ENCODE results near the gene TICAM1.
"Not testable (repeated sequence)": the region's sequence is repeated elsewhere in the genome, so short reads cannot be mapped to it uniquely, and the experiment has no call there.

The TICAM1 gene

GRCh38 chr19:4805140-4805539 lies 26.4 kb downstream of the TICAM1 start:
- H3K27me3 ChIP-seq (ENCODE audit: low read depth); H3K36me3 ChIP-seq (replicated peaks); DNase-seq (ENCODE audit: low spot score in 2 of 2); H3K4me1 ChIP-seq; H3K9me3 ChIP-seq; H3K4me3 ChIP-seq: not testable (repeated sequence)
- in situ Hi-C loops (cut with MboI; ENCODE audit: low sequenced_read_pairs), result loop anchor here (5.0 to 10.0 kb wide), 2 partner anchors 227 to 230 kb away; no protein-coding TSS in a partner anchor

GRCh38 chr19:4803736-4804695 lies 27.5 kb downstream of the TICAM1 start:
- no peaks in the 10 kb centered on the region for H3K27me3 ChIP-seq (ENCODE audit: low read depth)
- no peak overlapping the region for H3K4me3 ChIP-seq
- H3K9me3 ChIP-seq, result no peaks in the 10 kb centered on the region
- no peaks in the 10 kb centered on the region for H3K36me3 ChIP-seq (replicated peaks)
- DNase-seq (ENCODE audit: low spot score in 2 of 2), result peak; percentile 58 to 87
- no peaks in the 10 kb centered on the region for H3K4me1 ChIP-seq
- in situ Hi-C loops (cut with MboI; ENCODE audit: low sequenced_read_pairs), result loop anchor here (10.0 kb wide), 1 partner anchor 229 kb away; no protein-coding TSS in a partner anchor

GRCh38 chr19:4802711-4803110 lies 28.8 kb downstream of the TICAM1 start:
- no peaks in the 10 kb centered on the region for H3K4me1 ChIP-seq
- in situ Hi-C loops (cut with MboI; ENCODE audit: low sequenced_read_pairs), result loop anchor here (10.0 kb wide), 1 partner anchor 228 kb away; no protein-coding TSS in a partner anchor
- H3K4me3 ChIP-seq, result no peak overlapping the region
- no peaks in the 10 kb centered on the region for H3K36me3 ChIP-seq (replicated peaks)
- H3K9me3 ChIP-seq, result no peaks in the 10 kb centered on the region
- H3K27me3 ChIP-seq (ENCODE audit: low read depth), result no peaks in the 10 kb centered on the region
- no peak for DNase-seq (ENCODE audit: low spot score in 2 of 2)

GRCh38 chr19:4801085-4801619 lies 30.4 kb downstream of the TICAM1 start:
- Histone ChIP-seq H3K4me3 (no peak overlapping the region), H3K9me3 (no peaks in the 10 kb centered on the region), H3K4me1 (no peaks in the 10 kb centered on the region), H3K36me3 (replicated peaks) (peaks cover 7% of the 10 kb centered on the region), H3K27me3 (ENCODE audit: low read depth) (no peaks in the 10 kb centered on the region)
- DNase-seq (ENCODE audit: low spot score in 2 of 2), result no peak
- in situ Hi-C loops (cut with MboI; ENCODE audit: low sequenced_read_pairs), result loop anchor here (10.0 kb wide), 1 partner anchor 226 kb away; no protein-coding TSS in a partner anchor

- H3K4me1 ChIP-seq, result no peaks in the 10 kb centered on the region
- in situ Hi-C loops (cut with MboI; ENCODE audit: low sequenced_read_pairs), result loop anchor here (10.0 kb wide), 1 partner anchor 226 kb away; no protein-coding TSS in a partner anchor
- no peak overlapping the region for H3K4me3 ChIP-seq
- no peak for DNase-seq (ENCODE audit: low spot score in 2 of 2)
- H3K27me3 ChIP-seq (ENCODE audit: low read depth), result no peaks in the 10 kb centered on the region
- H3K9me3 ChIP-seq, result no peaks in the 10 kb centered on the region
- peaks cover 10% of the 10 kb centered on the region for H3K36me3 ChIP-seq (replicated peaks)
Observed at GRCh38 chr19:4800591-4801081, 30.9 kb downstream of the TICAM1 start.

- no peak overlapping the region for H3K4me3 ChIP-seq
- peaks cover 23% of the 10 kb centered on the region for H3K36me3 ChIP-seq (replicated peaks)
- no peaks in the 10 kb centered on the region; the same call in 1 of the 2 replicates for H3K4me1 ChIP-seq
- DNase-seq (ENCODE audit: low spot score in 2 of 2), result no peak
- H3K9me3 ChIP-seq, result no peaks in the 10 kb centered on the region
- no peaks in the 10 kb centered on the region for H3K27me3 ChIP-seq (ENCODE audit: low read depth)
- in situ Hi-C loops (cut with MboI; ENCODE audit: low sequenced_read_pairs), result no loop called here
Observed at GRCh38 chr19:4795400-4795799, 36.1 kb downstream of the TICAM1 start.

GRCh38 chr19:4794971-4795370 lies 36.5 kb downstream of the TICAM1 start:
- no peak for DNase-seq (ENCODE audit: low spot score in 2 of 2)
- in situ Hi-C loops (cut with MboI; ENCODE audit: low sequenced_read_pairs), result loop anchor here (5.0 kb wide), 1 partner anchor 63 kb away; no protein-coding TSS in a partner anchor
- Histone ChIP-seq H3K4me3 (no peak overlapping the region), H3K9me3 (no peaks in the 10 kb centered on the region), H3K4me1 (no peaks in the 10 kb centered on the region; the same call in 1 of the 2 replicates), H3K36me3 (replicated peaks) (peaks cover 23% of the 10 kb centered on the region), H3K27me3 (ENCODE audit: low read depth) (no peaks in the 10 kb centered on the region)

- H3K9me3 ChIP-seq; H3K27me3 ChIP-seq (ENCODE audit: low read depth); H3K4me1 ChIP-seq; DNase-seq (ENCODE audit: low spot score in 2 of 2); H3K4me3 ChIP-seq: not testable (repeated sequence)
- in situ Hi-C loops (cut with MboI; ENCODE audit: low sequenced_read_pairs), result loop anchor here (5.0 kb wide), 1 partner anchor 61 kb away; no protein-coding TSS in a partner anchor
- H3K36me3 ChIP-seq (replicated peaks), result peaks cover 23% of the 10 kb centered on the region
Observed at GRCh38 chr19:4793278-4793677, 38.2 kb downstream of the TICAM1 start.

- in situ Hi-C loops (cut with MboI; ENCODE audit: low sequenced_read_pairs), result loop anchor here (5.0 kb wide), 1 partner anchor 61 kb away; no protein-coding TSS in a partner anchor
- not testable (repeated sequence) for DNase-seq (ENCODE audit: low spot score in 2 of 2); H3K9me3 ChIP-seq; H3K27me3 ChIP-seq (ENCODE audit: low read depth); H3K4me1 ChIP-seq
- peaks cover 23% of the 10 kb centered on the region for H3K36me3 ChIP-seq (replicated peaks)
- peak overlapping the region; percentile 97 for H3K4me3 ChIP-seq
Observed at GRCh38 chr19:4792866-4793195, 38.7 kb downstream of the TICAM1 start.

GRCh38 chr19:4792019-4792865 lies 39.3 kb downstream of the TICAM1 start:
- H3K27me3 ChIP-seq (ENCODE audit: low read depth); H3K9me3 ChIP-seq; H3K4me1 ChIP-seq; DNase-seq (ENCODE audit: low spot score in 2 of 2): not testable (repeated sequence)
- in situ Hi-C loops (cut with MboI; ENCODE audit: low sequenced_read_pairs), result loop anchor here (5.0 kb wide), 1 partner anchor 60 kb away; no protein-coding TSS in a partner anchor
- Histone ChIP-seq H3K4me3 (peak overlapping the region; percentile 97), H3K36me3 (replicated peaks) (peaks cover 23% of the 10 kb centered on the region)

GRCh38 chr19:4791183-4792018 lies 40.1 kb downstream of the TICAM1 start, which contains the start of gene FEM1A:
FEM1A (plus strand) TSS chr19:4791734; CDS start chr19:4791855, 121 bp downstream.
- peak; percentile 98 to 100 for DNase-seq (ENCODE audit: low spot score in 2 of 2)
- H3K27me3 ChIP-seq (ENCODE audit: low read depth), result no peaks in the 10 kb centered on the region
- no peaks in the 10 kb centered on the region for H3K9me3 ChIP-seq
- no peaks in the 10 kb centered on the region; the same call in 1 of the 2 replicates for H3K4me1 ChIP-seq
- peak within 1 kb of the TSS; percentile 97 for H3K4me3 ChIP-seq
- in situ Hi-C loops (cut with MboI; ENCODE audit: low sequenced_read_pairs), result loop anchor here (5.0 kb wide), 1 partner anchor 59 kb away; no protein-coding TSS in a partner anchor
- peaks cover 18% of the 10 kb centered on the region for H3K36me3 ChIP-seq (replicated peaks)

- in situ Hi-C loops (cut with MboI; ENCODE audit: low sequenced_read_pairs); H3K4me3 ChIP-seq; H3K4me1 ChIP-seq: not testable (repeated sequence)
Observed at GRCh38 chr19:4786412-4787016, 45.0 kb downstream of the TICAM1 start.

More at GRCh38 chr19:4786412-4787016, 45.0 kb downstream of the TICAM1 start:
- H3K36me3 ChIP-seq (replicated peaks); DNase-seq (ENCODE audit: low spot score in 2 of 2); H3K27me3 ChIP-seq (ENCODE audit: low read depth); H3K9me3 ChIP-seq: not testable (repeated sequence)
